ENCODE results near the gene RBM28.
A peak's percentile ranks its signal among the peaks of the same experiment; 100 is the strongest.

The RBM28 gene

DNA sequence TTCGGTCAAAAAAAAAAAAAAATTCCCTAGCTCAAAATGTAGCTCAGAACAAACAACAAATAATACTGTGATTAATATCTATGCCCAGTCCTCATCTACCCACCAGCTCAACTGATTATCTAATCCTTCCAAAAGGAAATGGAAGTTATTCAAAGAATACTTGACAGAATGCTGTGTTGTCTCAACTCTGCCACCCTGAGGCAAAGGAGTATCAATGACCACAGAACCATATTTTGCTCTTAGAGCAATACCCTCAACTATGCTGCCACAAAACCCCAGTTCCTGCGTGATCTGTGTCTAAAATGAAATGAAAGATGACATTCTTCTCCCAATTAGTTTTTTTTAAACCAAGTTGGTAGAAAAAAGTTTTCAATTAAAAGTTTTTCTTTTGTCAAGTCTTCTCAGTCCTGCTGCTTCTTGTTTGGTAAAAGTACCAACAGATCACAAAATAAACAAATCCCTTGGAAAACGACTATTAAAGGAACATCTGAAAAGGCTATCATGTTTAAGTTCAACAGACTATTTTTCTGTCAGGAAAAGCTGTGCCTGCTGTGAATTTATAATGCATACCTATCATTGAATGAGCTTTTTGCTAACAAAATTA, 21.6 kb downstream of the RBM28 start:
- TF ChIP-seq, protein P1, sequence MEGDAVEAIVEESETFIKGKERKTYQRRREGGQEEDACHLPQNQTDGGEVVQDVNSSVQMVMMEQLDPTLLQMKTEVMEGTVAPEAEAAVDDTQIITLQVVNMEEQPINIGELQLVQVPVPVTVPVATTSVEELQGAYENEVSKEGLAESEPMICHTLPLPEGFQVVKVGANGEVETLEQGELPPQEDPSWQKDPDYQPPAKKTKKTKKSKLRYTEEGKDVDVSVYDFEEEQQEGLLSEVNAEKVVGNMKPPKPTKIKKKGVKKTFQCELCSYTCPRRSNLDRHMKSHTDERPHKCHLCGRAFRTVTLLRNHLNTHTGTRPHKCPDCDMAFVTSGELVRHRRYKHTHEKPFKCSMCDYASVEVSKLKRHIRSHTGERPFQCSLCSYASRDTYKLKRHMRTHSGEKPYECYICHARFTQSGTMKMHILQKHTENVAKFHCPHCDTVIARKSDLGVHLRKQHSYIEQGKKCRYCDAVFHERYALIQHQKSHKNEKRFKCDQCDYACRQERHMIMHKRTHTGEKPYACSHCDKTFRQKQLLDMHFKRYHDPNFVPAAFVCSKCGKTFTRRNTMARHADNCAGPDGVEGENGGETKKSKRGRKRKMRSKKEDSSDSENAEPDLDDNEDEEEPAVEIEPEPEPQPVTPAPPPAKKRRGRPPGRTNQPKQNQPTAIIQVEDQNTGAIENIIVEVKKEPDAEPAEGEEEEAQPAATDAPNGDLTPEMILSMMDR (IDR thresholded peaks at IDR 0.05; ENCODE audit: low read depth, low read length): peak; percentile 31; the same call in 1 of the 2 replicates
- no peak overlapping the region for H3K4me3 ChIP-seq (ENCODE audit: low read depth, low read length)

DNA sequence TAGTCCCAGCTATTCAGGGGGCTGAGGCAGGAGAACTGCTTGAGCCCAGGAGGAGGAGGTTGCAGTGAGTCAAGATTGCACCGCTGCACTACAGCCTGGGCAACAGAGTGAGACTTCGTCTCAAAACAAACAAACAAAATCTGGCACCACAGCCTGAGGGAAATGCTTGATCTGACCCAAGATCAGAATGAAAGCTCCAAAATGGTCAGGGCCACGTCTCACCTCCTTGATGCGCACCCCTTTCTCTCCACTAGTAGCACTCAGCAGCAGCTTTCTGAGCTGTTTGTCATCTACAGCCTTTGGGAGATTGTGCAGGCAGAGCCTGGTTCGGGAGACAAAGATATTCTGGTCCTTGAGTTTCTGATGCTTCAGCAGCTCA, 22.7 kb downstream of the RBM28 start:
- H3K4me3 ChIP-seq (ENCODE audit: low read depth, low read length): no peak overlapping the region
- TF ChIP-seq, protein P1 (IDR thresholded peaks at IDR 0.05; ENCODE audit: low read depth, low read length): no peak

DNA sequence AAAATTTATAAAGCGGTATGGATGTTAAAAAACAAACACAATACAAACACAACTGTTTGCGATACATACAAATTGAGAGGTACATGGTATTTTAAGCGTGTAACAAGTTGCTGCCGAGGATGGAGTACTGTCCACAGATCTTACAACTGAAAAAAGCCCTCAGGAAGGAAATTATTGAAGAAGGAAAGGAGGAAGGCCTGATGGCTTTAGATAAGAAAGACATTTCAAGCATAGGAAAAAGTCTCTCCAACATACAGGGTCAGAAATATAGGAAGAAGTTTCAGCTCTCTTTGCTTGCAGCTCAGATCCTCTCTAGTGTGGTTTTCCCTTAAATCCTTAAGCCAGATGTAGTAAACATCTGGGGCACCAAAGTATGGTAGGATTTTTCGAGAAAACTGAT, 25.0 kb downstream of the RBM28 start:
- no peak overlapping the region for H3K4me3 ChIP-seq (ENCODE audit: low read depth, low read length)
- TF ChIP-seq, protein P1 (IDR thresholded peaks at IDR 0.05; ENCODE audit: low read depth, low read length): no peak

DNA sequence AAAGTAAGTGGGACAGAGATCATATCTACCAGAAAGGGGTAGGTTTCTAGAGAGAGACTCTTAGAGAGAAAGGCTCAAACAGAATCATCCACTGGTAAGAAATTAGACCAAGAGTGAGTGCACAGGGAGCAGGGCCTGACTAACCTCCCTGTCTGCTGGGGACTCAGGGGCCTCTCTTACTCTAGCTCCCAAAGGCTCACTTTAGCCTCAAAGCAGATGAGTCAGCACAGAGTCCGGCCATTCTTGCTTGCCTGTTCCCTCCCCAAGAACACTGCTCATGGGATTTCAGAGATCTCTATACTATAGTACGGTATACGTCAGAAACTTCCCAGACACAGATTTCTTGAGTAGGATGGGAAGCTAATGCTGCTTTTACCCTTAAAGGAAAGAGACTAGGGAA, 32.7 kb downstream of the RBM28 start:
- TF ChIP-seq, protein P1 (IDR thresholded peaks at IDR 0.05; ENCODE audit: low read depth, low read length): no peak
- H3K4me3 ChIP-seq (ENCODE audit: low read depth, low read length): no peak overlapping the region

DNA sequence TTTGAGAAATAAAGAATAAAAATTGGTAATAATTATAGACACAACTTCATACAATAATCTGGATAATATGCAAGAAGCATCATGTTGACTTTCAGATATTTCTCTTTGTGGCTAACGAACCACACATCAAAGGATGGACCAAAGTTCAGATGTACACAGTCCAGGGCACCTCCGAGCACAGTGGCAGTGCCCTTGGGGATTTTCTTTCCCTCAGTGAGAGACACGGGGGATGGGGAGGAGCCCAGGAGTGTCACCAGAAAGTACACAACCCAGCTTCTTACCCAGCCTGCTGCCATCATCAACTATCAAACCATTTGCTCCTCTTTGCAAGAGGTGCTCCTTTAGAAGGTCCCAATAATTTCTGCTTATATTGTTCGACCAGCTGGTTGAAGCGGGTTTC, 33.2 kb downstream of the RBM28 start:
- TF ChIP-seq, protein P1 (IDR thresholded peaks at IDR 0.05; ENCODE audit: low read depth, low read length): no peak
- H3K4me3 ChIP-seq (ENCODE audit: low read depth, low read length): no peak overlapping the region

DNA sequence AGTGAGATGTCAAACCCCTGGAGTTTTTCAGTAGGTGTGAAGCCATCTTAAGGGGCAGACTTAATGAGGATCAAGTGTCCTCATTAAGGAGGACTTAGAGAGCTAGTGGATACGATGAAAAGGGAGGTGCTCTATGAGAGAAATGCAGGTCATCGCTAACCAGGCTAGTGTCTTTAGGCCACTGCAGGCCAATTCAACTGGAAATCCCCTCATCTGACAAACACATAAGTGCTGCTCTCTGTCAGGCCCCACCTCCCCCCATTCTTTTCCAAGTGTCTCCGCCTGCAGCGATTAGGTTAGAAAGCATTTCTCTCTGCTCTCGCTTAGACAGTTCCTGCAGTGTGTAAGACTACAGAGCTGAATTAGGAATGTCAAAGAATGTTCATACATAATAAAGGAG, 33.7 kb downstream of the RBM28 start:
- H3K4me3 ChIP-seq (ENCODE audit: low read depth, low read length): no peak overlapping the region
- TF ChIP-seq, protein P1 (IDR thresholded peaks at IDR 0.05; ENCODE audit: low read depth, low read length): no peak

DNA sequence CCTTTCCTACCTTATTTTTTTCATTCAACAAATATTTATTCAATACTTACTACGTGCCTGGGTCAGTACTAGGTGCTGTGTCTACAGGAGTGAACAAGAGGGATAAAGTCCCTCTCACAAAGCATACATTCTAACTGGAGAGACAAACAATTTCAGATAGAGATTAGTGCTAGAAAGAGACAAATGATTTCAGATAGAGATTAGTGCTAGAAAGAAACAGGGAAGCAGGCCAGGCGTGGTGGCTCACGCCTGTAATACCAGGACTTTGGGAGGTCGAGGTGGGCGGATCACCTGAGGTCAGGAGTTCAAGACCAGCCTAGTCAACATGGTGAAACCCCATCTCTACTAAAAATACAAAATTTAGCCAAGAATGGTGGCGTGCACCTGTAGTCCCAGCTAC, 34.6 kb downstream of the RBM28 start:
- no peak overlapping the region for H3K4me3 ChIP-seq (ENCODE audit: low read depth, low read length)
- TF ChIP-seq, protein P1 (IDR thresholded peaks at IDR 0.05; ENCODE audit: low read depth, low read length): no peak

Data from WI38 (cell line).